ENCODE results near the gene MARK3. TPM values are rescaled to one million over a fixed set of nuclear protein-coding genes. Genes with fewer than 3 reads are reported as not detected.
A peak's percentile ranks its signal among the peaks of the same experiment; 100 is the strongest.

Gene MARK3
- total RNA-seq, 1 experiment from 2014 or later = 72.5 TPM

GRCh38 chr14:103372552-103373304 lies 12.5 kb upstream of the MARK3 start:
- Histone ChIP-seq H3K4me2 (ENCODE audit: low read length) (peak overlapping the region; percentile 50), H3K79me2 (ENCODE audit: insufficient read depth, low read length) (no peaks in the 10 kb centered on the region), H3K27ac (ENCODE audit: low read depth, low read length) (no peak overlapping the region), H4K20me1 (ENCODE audit: insufficient read depth) (no peaks in the 10 kb centered on the region), H3K9me2 (ENCODE audit: insufficient read depth) (no peaks in the 10 kb centered on the region), H3K36me3 (ENCODE audit: control insufficient read depth in 1 of 2, insufficient read depth in 2 of 2, low read length in 2 of 2) (no peaks in the 10 kb centered on the region), H3K9ac (ENCODE audit: low read length) (0 out of 2 replicates have a peak overlapping the region, but pooled peaks have one; percentile 1), H3K27me3 (ENCODE audit: insufficient read depth, low read length) (no peaks in the 10 kb centered on the region), H3K4me1 (ENCODE audit: control insufficient read depth in 1 of 2, insufficient read depth in 2 of 2, low read length in 2 of 2) (peaks cover 8 to 13% of the 10 kb centered on the region in 2 experiments), H3K4me3 (replicated peaks in 1 of 2; ENCODE audit: low read depth in 1 of 2, low read length in 2 of 2) (peak overlapping the region in 1 of 2 experiments; percentile 4; a peak in 2 of 4 replicates), H2AFZ (ENCODE audit: low read depth, low read length, poor library complexity, severe bottlenecking) (peak overlapping the region; percentile 66), H3K9me3 (ENCODE audit: control insufficient read depth in 1 of 2, insufficient read depth in 1 of 2, low read depth in 1 of 2, low read length in 2 of 2) (no peaks in the 10 kb centered on the region)
- POLR2A ChIA-PET = interaction anchor here (0.7 to 1.5 kb wide), 4 partner anchors 9 to 1068 kb away, joined by 3 to 6 read pairs (median 4); partner anchors contain the start of genes EIF5 and MOK
- CTCF ChIA-PET = interaction anchor here (1.2 to 1.3 kb wide), 2 partner anchors 18 kb away, joined by 4 to 7 read pairs; no protein-coding TSS in a partner anchor
- RAD21 ChIA-PET (ENCODE audit: low non-redundant PET in 1 of 2, low total read pairs in 2 of 2, uncharacterized antibody in 2 of 2, unreplicated experiment in 2 of 2) = no interaction called here
- BruUV-seq (replicated peaks) = no TSS peak
- ATAC-seq (peak; percentile 97), DNase-seq (ENCODE audit: low read depth, low spot score) (peak; percentile 72)
- intact Hi-C loops (cut with micrococcal nuclease) = no loop called here
- TF ChIP-seq JUND (IDR thresholded peaks at IDR 0.05) (peak; percentile 77), SP1 (IDR thresholded peaks at IDR 0.05; ENCODE audit: low read depth) (peak; percentile 66; the same call in 1 of the 2 replicates), SIN3A (IDR thresholded peaks at IDR 0.05; ENCODE audit: low read depth) (no peak), CBX3 (IDR thresholded peaks at IDR 0.05; ENCODE audit: low read depth) (peak; percentile 57; the same call in 1 of the 2 replicates), ZNF274 (IDR thresholded peaks at IDR 0.05; ENCODE audit: low read depth, low read length) (no peak), FOSL1 (IDR thresholded peaks at IDR 0.05; ENCODE audit: low read depth) (peak; percentile 91), MAX (IDR thresholded peaks at IDR 0.05) (peak; percentile 66; the same call in 1 of the 2 replicates), POLR2AphosphoS5 (IDR thresholded peaks at IDR 0.05; ENCODE audit: low read depth, low read length) (peak; percentile 23; the same call in 1 of the 2 replicates)

- DNase-seq (ENCODE audit: low read depth, low spot score) (no peak), ATAC-seq (no peak)
- no peak overlapping the region for H3K27ac ChIP-seq (ENCODE audit: low read depth, low read length)
- H3K4me1 ChIP-seq (ENCODE audit: control insufficient read depth in 1 of 2, insufficient read depth in 2 of 2, low read length in 2 of 2) = peaks cover 8 to 13% of the 10 kb centered on the region in 2 experiments
- CTCF ChIA-PET = no interaction called here
- no peaks in the 10 kb centered on the region for H3K27me3 ChIP-seq (ENCODE audit: insufficient read depth, low read length)
- no peaks in the 10 kb centered on the region for H3K36me3 ChIP-seq (ENCODE audit: control insufficient read depth in 1 of 2, insufficient read depth in 2 of 2, low read length in 2 of 2)
- RAD21 ChIA-PET (ENCODE audit: low non-redundant PET in 1 of 2, low total read pairs in 2 of 2, uncharacterized antibody in 2 of 2, unreplicated experiment in 2 of 2) = no interaction called here
- no peak overlapping the region for H3K9ac ChIP-seq (ENCODE audit: low read length)
- H3K79me2 ChIP-seq (ENCODE audit: insufficient read depth, low read length) = no peaks in the 10 kb centered on the region
- no peak overlapping the region for H3K4me2 ChIP-seq (ENCODE audit: low read length)
- POLR2A ChIA-PET = no interaction called here
- H3K9me2 ChIP-seq (ENCODE audit: insufficient read depth) = no peaks in the 10 kb centered on the region
- no peak overlapping the region for H2AFZ ChIP-seq (ENCODE audit: low read depth, low read length, poor library complexity, severe bottlenecking)
- intact Hi-C loops (cut with micrococcal nuclease) = no loop called here
- no peaks in the 10 kb centered on the region for H4K20me1 ChIP-seq (ENCODE audit: insufficient read depth)
- no peaks in the 10 kb centered on the region for H3K9me3 ChIP-seq (ENCODE audit: control insufficient read depth in 1 of 2, insufficient read depth in 1 of 2, low read depth in 1 of 2, low read length in 2 of 2)
- no TSS peak for BruUV-seq (replicated peaks)
- TF ChIP-seq POLR2AphosphoS5 (IDR thresholded peaks at IDR 0.05; ENCODE audit: low read depth, low read length) (no peak), EZH2phosphoT487 (IDR thresholded peaks at IDR 0.05; ENCODE audit: borderline replicate concordance) (no peak), ZFX (IDR thresholded peaks at IDR 0.05) (no peak), ELF1 (IDR thresholded peaks at IDR 0.05; ENCODE audit: borderline replicate concordance, low read depth) (no peak), SP1 (IDR thresholded peaks at IDR 0.05; ENCODE audit: low read depth) (no peak), YY1 (IDR thresholded peaks at IDR 0.05; ENCODE audit: extremely low read depth, insufficient replicate concordance, low read depth, low read length) (no peak), RAD21 (IDR thresholded peaks at IDR 0.05; ENCODE audit: low read depth) (no peak), POLR2A (IDR thresholded peaks at IDR 0.05; ENCODE audit: borderline replicate concordance, extremely low read depth, insufficient read depth, insufficient read length) (no peak), ZNF274 (IDR thresholded peaks at IDR 0.05; ENCODE audit: low read depth, low read length) (no peak)
- no peak overlapping the region for H3K4me3 ChIP-seq (replicated peaks in 1 of 2; ENCODE audit: low read depth in 1 of 2, low read length in 2 of 2)
These were observed 11.1 kb upstream of the MARK3 start for GRCh38 chr14:103374121-103374520.
